ENCODE measurements around the gene HLA-DOA. TPM values are rescaled to one million over a fixed set of nuclear protein-coding genes. Genes with fewer than 3 reads are reported as not detected.

HLA-DOA gene
- total RNA-seq, 1 donor from 2014 or later = 6.1 TPM

DNA sequence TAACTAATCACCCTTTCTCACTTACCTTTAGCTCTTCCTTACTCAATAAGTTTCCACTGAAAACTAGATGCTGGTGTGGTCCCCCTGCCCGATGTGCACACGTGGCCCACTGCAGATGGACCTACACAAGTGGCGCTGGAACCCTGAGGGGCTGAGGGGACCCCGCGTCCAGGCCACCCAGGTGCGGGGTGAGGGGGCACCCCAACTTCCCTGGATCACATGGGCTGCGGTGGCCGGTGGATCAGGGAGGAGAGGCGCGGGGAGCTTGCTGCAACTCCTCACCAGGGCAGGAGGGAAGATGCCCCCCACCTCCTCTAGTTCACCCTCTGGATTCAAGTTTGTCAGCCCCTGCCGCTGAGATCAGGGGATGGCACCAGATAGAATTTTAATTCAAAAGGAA is 12.5 kb upstream of the HLA-DOA start:
- TF ChIP-seq CTCF (IDR thresholded peaks at IDR 0.05; ENCODE audit: unreplicated experiment) = no peak
- H3K9me3 Mint-ChIP-seq = no peaks in the 10 kb centered on the region
- H3K36me3 Mint-ChIP-seq = no peaks in the 10 kb centered on the region
- no peak overlapping the region for H3K4me3 Mint-ChIP-seq
- no peaks in the 10 kb centered on the region for H3K4me1 Mint-ChIP-seq
- H3K27me3 Mint-ChIP-seq (ENCODE audit: low read depth) = peaks cover 66% of the 10 kb centered on the region
- H3K27ac Mint-ChIP-seq = no peak overlapping the region
- DNase-seq (ENCODE audit: low spot score in 2 of 2, unreplicated experiment in 2 of 2) = no peak

- Mint-ChIP-seq H3K9me3 (no peaks in the 10 kb centered on the region), H3K27ac (no peak overlapping the region), H3K4me3 (no peak overlapping the region), H3K36me3 (no peaks in the 10 kb centered on the region), H3K27me3 (ENCODE audit: low read depth) (peaks cover 59% of the 10 kb centered on the region), H3K4me1 (no peaks in the 10 kb centered on the region)
- TF ChIP-seq CTCF (IDR thresholded peaks at IDR 0.05; ENCODE audit: unreplicated experiment) = no peak
- DNase-seq (ENCODE audit: low spot score in 2 of 2, unreplicated experiment in 2 of 2) = no peak
These were observed 10.0 kb upstream of the HLA-DOA start for GRCh38 chr6:33019372-33019771.

GRCh38 chr6:33018904-33019303 is 9.5 kb upstream of the HLA-DOA start:
- no peaks in the 10 kb centered on the region for H3K9me3 Mint-ChIP-seq
- H3K36me3 Mint-ChIP-seq = no peaks in the 10 kb centered on the region
- no peaks in the 10 kb centered on the region for H3K4me1 Mint-ChIP-seq
- no peak overlapping the region for H3K4me3 Mint-ChIP-seq
- no peak for DNase-seq (ENCODE audit: low spot score in 2 of 2, unreplicated experiment in 2 of 2)
- TF ChIP-seq CTCF (IDR thresholded peaks at IDR 0.05; ENCODE audit: unreplicated experiment) = no peak
- H3K27me3 Mint-ChIP-seq (ENCODE audit: low read depth) = peaks cover 61% of the 10 kb centered on the region
- H3K27ac Mint-ChIP-seq = no peak overlapping the region

DNA sequence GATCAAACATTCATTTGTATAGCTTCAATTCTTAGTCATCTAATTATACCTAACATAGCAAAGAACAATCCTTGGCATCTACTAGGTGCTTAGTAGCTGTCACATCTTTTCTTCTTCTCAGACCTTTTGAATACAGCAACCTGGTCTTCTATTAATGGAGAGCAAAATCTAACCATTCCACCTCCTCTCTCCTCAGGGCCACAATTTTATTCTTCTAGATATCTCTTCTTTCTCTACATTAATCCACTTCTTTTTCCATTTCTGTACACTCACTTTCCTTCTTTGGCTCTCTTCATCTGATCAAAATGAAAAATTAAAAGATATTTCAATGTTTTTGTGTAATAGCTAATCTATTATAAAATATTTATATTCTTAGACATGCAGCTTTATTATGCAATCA is 9.0 kb upstream of the HLA-DOA start:
- Mint-ChIP-seq H3K4me3 (no peak overlapping the region), H3K4me1 (no peaks in the 10 kb centered on the region), H3K27me3 (ENCODE audit: low read depth) (peaks cover 66% of the 10 kb centered on the region), H3K36me3 (no peaks in the 10 kb centered on the region), H3K27ac (no peak overlapping the region), H3K9me3 (no peaks in the 10 kb centered on the region)
- DNase-seq (ENCODE audit: low spot score in 2 of 2, unreplicated experiment in 2 of 2) = no peak
- no peak for TF ChIP-seq CTCF (IDR thresholded peaks at IDR 0.05; ENCODE audit: unreplicated experiment)

- no peak overlapping the region for H3K4me3 Mint-ChIP-seq
- peaks cover 67% of the 10 kb centered on the region for H3K27me3 Mint-ChIP-seq (ENCODE audit: low read depth)
- H3K36me3 Mint-ChIP-seq = no peaks in the 10 kb centered on the region
- H3K27ac Mint-ChIP-seq = no peak overlapping the region
- H3K4me1 Mint-ChIP-seq = no peaks in the 10 kb centered on the region
- TF ChIP-seq CTCF (IDR thresholded peaks at IDR 0.05; ENCODE audit: unreplicated experiment) = no peak
- H3K9me3 Mint-ChIP-seq = no peaks in the 10 kb centered on the region
- DNase-seq (ENCODE audit: low spot score in 2 of 2, unreplicated experiment in 2 of 2) = no peak
These were observed 8.4 kb upstream of the HLA-DOA start for GRCh38 chr6:33017694-33018353.

DNA sequence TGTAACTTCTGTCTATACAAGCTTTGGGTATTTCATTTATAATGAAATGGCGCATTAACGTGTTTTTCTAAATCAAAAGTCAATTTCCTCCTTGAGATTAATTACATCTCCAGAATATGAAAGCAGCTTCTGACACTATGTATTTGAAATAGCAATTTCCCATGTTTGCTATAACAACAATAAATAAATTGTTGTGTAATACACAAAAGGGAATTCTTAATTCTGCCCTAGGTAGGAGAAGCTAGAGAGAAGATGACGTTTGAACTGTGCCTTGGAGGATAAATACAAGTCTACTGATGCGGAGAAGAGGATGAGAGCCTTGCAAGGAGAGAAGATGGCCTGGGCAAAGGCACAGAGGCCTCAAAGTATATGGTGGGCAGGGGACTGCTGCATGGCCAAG is 7.6 kb upstream of the HLA-DOA start:
- no peak overlapping the region for H3K27ac Mint-ChIP-seq
- no peak for TF ChIP-seq CTCF (IDR thresholded peaks at IDR 0.05; ENCODE audit: unreplicated experiment)
- no peaks in the 10 kb centered on the region for H3K4me1 Mint-ChIP-seq
- H3K27me3 Mint-ChIP-seq (ENCODE audit: low read depth) = peaks cover 70% of the 10 kb centered on the region
- H3K4me3 Mint-ChIP-seq = no peak overlapping the region
- no peaks in the 10 kb centered on the region for H3K36me3 Mint-ChIP-seq
- no peak for DNase-seq (ENCODE audit: low spot score in 2 of 2, unreplicated experiment in 2 of 2)
- no peaks in the 10 kb centered on the region for H3K9me3 Mint-ChIP-seq

All from mesothelial cell of epicardium (in vitro differentiated cells).